Measurements from ENCODE around the gene DNAJC13. TPM values are rescaled to one million over a fixed set of nuclear protein-coding genes. Genes with fewer than 3 reads are reported as not detected.

DNAJC13 gene
- total RNA-seq, 4 donors from 2014 or later, result 44.9 to 68.1 (median 65.5) TPM

DNA sequence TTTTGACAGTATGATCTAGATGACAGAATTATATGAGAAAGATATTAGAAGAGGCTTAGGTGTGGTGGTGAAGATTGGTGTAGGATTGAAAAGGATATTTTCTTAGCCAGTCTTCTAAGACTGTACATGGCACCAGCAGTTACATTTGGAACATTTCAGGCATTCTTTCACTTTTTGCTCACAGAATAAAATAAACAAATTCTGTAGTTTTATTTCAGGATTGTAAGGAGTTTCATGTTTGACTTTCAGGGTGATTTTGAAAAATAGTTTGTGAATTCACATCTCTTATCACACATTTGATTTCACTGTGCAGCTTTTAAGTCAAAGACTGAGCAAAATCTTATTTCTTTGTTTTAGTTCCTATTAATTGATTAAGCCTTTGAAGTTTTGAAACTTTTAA lies 27.1 kb downstream of the DNAJC13 start:
- in situ Hi-C loops (cut with MboI; ENCODE audit: low pct_ligation_motif_present in 1 of 4, low pct_unique_long_range_greater_than_20kb in 1 of 4, low sequenced_read_pairs in 3 of 4) (no loop called here), intact Hi-C loops (cut with DNase I; ENCODE audit: low total_unique reads) (no loop called here)
- H3K36me3 ChIP-seq, result peaks cover 0 to 4% (median 0%) of the 10 kb centered on the region in 4 donors
- TF ChIP-seq POLR2AphosphoS5 (IDR thresholded peaks at IDR 0.05), result no peak
- TF ChIP-seq, protein P1, sequence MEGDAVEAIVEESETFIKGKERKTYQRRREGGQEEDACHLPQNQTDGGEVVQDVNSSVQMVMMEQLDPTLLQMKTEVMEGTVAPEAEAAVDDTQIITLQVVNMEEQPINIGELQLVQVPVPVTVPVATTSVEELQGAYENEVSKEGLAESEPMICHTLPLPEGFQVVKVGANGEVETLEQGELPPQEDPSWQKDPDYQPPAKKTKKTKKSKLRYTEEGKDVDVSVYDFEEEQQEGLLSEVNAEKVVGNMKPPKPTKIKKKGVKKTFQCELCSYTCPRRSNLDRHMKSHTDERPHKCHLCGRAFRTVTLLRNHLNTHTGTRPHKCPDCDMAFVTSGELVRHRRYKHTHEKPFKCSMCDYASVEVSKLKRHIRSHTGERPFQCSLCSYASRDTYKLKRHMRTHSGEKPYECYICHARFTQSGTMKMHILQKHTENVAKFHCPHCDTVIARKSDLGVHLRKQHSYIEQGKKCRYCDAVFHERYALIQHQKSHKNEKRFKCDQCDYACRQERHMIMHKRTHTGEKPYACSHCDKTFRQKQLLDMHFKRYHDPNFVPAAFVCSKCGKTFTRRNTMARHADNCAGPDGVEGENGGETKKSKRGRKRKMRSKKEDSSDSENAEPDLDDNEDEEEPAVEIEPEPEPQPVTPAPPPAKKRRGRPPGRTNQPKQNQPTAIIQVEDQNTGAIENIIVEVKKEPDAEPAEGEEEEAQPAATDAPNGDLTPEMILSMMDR (IDR thresholded peaks at IDR 0.05), result no peak
- TF ChIP-seq EP300 (IDR thresholded peaks at IDR 0.05; ENCODE audit: low read depth), result no peak
- H3K9me3 ChIP-seq, result no peaks in the 10 kb centered on the region
- no peak overlapping the region for H3K4me3 ChIP-seq
- DNase-seq, result no peak
- H3K27me3 ChIP-seq, result no peaks in the 10 kb centered on the region
- H3K4me1 ChIP-seq, result peaks cover 4 to 29% (median 12%) of the 10 kb centered on the region in 4 donors
- no peak overlapping the region for H3K27ac ChIP-seq

DNA sequence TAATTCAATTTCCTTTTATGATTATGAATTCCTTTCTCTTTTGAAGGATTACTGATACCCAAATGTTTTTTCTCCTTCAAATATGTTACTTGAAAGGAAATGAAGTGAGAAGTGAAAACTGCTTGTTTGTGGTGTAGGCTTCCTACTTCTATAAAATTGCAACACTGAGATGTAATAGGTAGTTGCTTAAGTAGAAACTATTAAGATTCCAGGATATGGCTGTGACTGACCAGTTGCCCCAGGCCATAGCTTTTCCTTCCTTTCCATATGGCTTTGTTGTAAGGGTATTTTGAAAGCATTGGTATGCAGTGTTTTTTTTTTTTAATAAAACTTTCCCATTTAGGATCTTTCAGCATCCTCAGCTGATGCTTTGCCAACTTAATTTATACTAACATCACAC lies 28.5 kb downstream of the DNAJC13 start:
- Histone ChIP-seq H3K4me1 (peaks cover 4 to 29% (median 12%) of the 10 kb centered on the region in 4 donors), H3K27me3 (no peaks in the 10 kb centered on the region), H3K4me3 (no peak overlapping the region), H3K36me3 (peaks cover 0 to 8% (median 2%) of the 10 kb centered on the region in 4 donors), H3K27ac (no peak overlapping the region), H3K9me3 (no peaks in the 10 kb centered on the region)
- intact Hi-C loops (cut with DNase I; ENCODE audit: low total_unique reads) (no loop called here), in situ Hi-C loops (cut with MboI; ENCODE audit: low pct_ligation_motif_present in 1 of 4, low pct_unique_long_range_greater_than_20kb in 1 of 4, low sequenced_read_pairs in 3 of 4) (no loop called here)
- DNase-seq, result no peak
- TF ChIP-seq POLR2A (IDR thresholded peaks at IDR 0.05) (no peak), POLR2AphosphoS5 (IDR thresholded peaks at IDR 0.05) (no peak), EP300 (IDR thresholded peaks at IDR 0.05; ENCODE audit: low read depth) (no peak)
- TF ChIP-seq, protein P1 (IDR thresholded peaks at IDR 0.05), result no peak

DNA sequence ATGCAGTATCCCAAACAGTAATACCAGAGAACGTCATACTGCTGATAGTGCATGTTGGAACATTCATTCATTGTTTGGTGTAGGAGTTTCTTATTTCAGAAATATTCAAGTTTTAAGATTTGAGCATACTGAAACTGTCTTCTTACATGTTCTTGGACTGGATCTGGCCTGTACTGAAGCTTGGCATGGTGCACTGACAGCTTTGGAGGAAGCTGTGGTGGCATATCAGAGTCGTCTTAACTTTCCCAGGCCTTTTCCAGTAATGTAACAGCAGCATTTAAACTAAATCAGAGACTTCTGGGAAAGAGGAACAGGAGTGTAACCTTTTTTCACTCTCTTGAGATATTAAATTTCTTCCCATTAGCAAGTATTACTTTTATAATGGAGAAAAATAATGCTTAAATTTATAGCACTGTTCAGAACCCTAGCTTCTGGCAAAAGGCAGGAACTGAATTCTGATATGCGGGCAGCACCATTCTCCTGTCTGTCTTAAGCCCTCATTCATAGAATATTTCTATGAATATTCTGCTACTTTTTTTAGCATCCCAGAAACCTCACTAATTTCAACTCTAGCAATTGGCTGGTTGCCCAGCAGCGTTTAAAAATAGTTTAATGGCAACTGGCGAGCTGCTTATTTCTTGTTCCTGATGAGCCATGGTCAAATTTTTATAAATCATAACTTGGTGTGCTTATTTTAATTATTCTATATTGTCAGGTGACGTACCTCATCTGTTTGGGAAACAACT lies 31.1 kb downstream of the DNAJC13 start:
- TF ChIP-seq, protein P1 (IDR thresholded peaks at IDR 0.05), result no peak
- no peak for TF ChIP-seq EP300 (IDR thresholded peaks at IDR 0.05; ENCODE audit: low read depth)
- TF ChIP-seq POLR2A (IDR thresholded peaks at IDR 0.05), result no peak
- TF ChIP-seq POLR2AphosphoS5 (IDR thresholded peaks at IDR 0.05), result no peak
- in situ Hi-C loops (cut with MboI; ENCODE audit: low pct_ligation_motif_present in 1 of 4, low pct_unique_long_range_greater_than_20kb in 1 of 4, low sequenced_read_pairs in 3 of 4) (no loop called here), intact Hi-C loops (cut with DNase I; ENCODE audit: low total_unique reads) (no loop called here)
- Histone ChIP-seq H3K9me3 (no peaks in the 10 kb centered on the region), H3K4me1 (peaks cover 4 to 29% (median 12%) of the 10 kb centered on the region in 4 donors), H3K4me3 (no peak overlapping the region), H3K36me3 (peaks cover 0 to 16% (median 8%) of the 10 kb centered on the region in 4 donors), H3K27ac (peak overlapping the region; percentile 2 to 44 (median 32)), H3K27me3 (no peaks in the 10 kb centered on the region)
- WGBS, 2 donors (ENCODE audit: low coverage in 1 of 2), result 60 to 64% methylated on average over 6 of the region's 6 CpGs
- DNase-seq, result no peak

DNA sequence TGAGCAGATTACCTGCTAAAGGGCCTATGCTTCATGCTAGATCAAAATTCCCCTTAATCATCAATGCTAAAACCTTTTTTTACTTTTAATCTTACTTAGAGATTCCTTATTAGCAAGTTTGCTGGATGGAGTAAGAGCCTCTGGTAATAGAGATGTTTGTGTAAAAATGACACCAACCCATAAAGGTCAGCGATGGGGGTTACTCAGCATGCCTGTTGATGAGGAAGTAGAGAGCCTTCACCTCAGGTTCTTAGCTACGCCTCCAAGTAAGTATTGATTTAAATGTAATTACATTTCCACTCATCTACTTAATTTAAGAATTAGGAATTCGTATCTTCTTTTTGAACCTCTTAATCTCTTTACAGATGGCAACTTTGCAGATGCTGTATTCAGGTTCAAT lies 38.8 kb downstream of the DNAJC13 start:
- in situ Hi-C loops (cut with MboI; ENCODE audit: low pct_ligation_motif_present in 1 of 4, low pct_unique_long_range_greater_than_20kb in 1 of 4, low sequenced_read_pairs in 3 of 4) (no loop called here), intact Hi-C loops (cut with DNase I; ENCODE audit: low total_unique reads) (no loop called here)
- no peak overlapping the region for H3K4me3 ChIP-seq
- no peaks in the 10 kb centered on the region for H3K4me1 ChIP-seq
- H3K27me3 ChIP-seq, result no peaks in the 10 kb centered on the region
- H3K27ac ChIP-seq, result no peak overlapping the region
- TF ChIP-seq POLR2A (IDR thresholded peaks at IDR 0.05), result no peak
- TF ChIP-seq, protein P1 (IDR thresholded peaks at IDR 0.05), result no peak
- no peak for TF ChIP-seq EP300 (IDR thresholded peaks at IDR 0.05; ENCODE audit: low read depth)
- no peak for TF ChIP-seq POLR2AphosphoS5 (IDR thresholded peaks at IDR 0.05)
- H3K9me3 ChIP-seq, result no peaks in the 10 kb centered on the region
- peaks cover 0 to 82% (median 32%) of the 10 kb centered on the region in 4 donors for H3K36me3 ChIP-seq
- 94% methylated on average over 3 of the region's 3 CpGs for WGBS, 2 donors (ENCODE audit: low coverage in 1 of 2)
- DNase-seq, result no peak

Data from transverse colon (tissue), 4 donors.